ENCODE measurements around the gene KHDC3L.

The KHDC3L gene

GRCh38 chr6:73367761-73368355 lies 5.4 kb downstream of the KHDC3L start:
- in situ Hi-C loops (cut with MboI; ENCODE audit: low pct_unique_long_range_greater_than_20kb, low sequenced_read_pairs, unreplicated experiment), result no loop called here
- DNase-seq (ENCODE audit: low spot score), result no peak
- TF ChIP-seq CTCF (IDR thresholded peaks at IDR 0.05; ENCODE audit: extremely low read depth, insufficient read depth, missing control alignments), result no peak

DNA sequence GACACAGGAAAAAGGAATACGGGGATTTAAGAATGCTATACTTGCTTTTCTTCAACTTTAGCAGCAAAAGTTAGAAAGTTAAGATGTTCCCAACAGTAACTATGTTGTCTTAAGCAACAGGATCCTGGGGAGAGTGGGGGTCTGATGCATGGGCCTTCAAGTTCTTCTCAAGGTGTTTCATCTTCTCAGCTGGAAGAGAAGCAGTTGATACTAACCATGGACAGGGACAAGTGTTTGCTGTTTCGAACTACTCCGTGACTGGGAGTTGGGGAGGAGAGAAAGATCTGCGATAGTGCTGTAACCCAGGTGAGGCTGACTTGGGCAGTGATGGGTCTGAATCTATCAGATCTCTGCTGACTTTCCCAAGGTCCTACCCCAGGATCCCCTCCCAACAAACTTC lies 6.2 kb downstream of the KHDC3L start:
- no peak for DNase-seq (ENCODE audit: low spot score)
- TF ChIP-seq CTCF (IDR thresholded peaks at IDR 0.05; ENCODE audit: extremely low read depth, insufficient read depth, missing control alignments), result no peak
- in situ Hi-C loops (cut with MboI; ENCODE audit: low pct_unique_long_range_greater_than_20kb, low sequenced_read_pairs, unreplicated experiment), result no loop called here

- no peak for TF ChIP-seq CTCF (IDR thresholded peaks at IDR 0.05; ENCODE audit: extremely low read depth, insufficient read depth, missing control alignments)
- DNase-seq (ENCODE audit: low spot score), result no peak
- in situ Hi-C loops (cut with MboI; ENCODE audit: low pct_unique_long_range_greater_than_20kb, low sequenced_read_pairs, unreplicated experiment), result no loop called here
These were observed 6.7 kb downstream of the KHDC3L start for GRCh38 chr6:73369157-73369556.

GRCh38 chr6:73369563-73369962 lies 7.1 kb downstream of the KHDC3L start, which contains the start of gene OOEP:
OOEP (minus strand) TSS chr6:73369897; CDS start chr6:73369792, 105 bp downstream.
- no peak for TF ChIP-seq CTCF (IDR thresholded peaks at IDR 0.05; ENCODE audit: extremely low read depth, insufficient read depth, missing control alignments)
- in situ Hi-C loops (cut with MboI; ENCODE audit: low pct_unique_long_range_greater_than_20kb, low sequenced_read_pairs, unreplicated experiment), result no loop called here
- no peak for DNase-seq (ENCODE audit: low spot score)

GRCh38 chr6:73371984-73372383 lies 9.5 kb downstream of the KHDC3L start:
- in situ Hi-C loops (cut with MboI; ENCODE audit: low pct_unique_long_range_greater_than_20kb, low sequenced_read_pairs, unreplicated experiment), result no loop called here
- no peak for DNase-seq (ENCODE audit: low spot score)
- TF ChIP-seq CTCF (IDR thresholded peaks at IDR 0.05; ENCODE audit: extremely low read depth, insufficient read depth, missing control alignments), result no peak

DNA sequence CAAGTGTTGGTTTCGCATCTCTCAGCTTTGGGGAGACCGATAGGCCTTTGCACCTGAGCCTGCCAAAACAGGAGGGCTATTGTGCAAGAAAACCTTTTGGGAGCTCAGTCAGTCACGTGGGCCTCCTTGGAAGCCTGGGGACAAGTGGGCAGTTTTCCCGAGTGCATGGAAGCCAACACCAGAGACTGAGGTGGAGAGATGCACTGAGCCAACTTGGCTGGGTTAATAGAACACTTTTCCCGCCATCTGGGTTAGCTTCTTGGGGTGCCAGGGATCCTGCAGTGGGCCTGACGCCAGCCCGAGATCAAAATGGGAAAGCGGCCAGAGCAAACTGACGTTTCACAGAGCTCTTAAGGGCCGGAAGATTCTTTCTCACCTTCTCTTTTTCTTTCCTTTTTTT lies 10.1 kb downstream of the KHDC3L start:
- DNase-seq (ENCODE audit: low spot score), result no peak
- in situ Hi-C loops (cut with MboI; ENCODE audit: low pct_unique_long_range_greater_than_20kb, low sequenced_read_pairs, unreplicated experiment), result no loop called here
- no peak for TF ChIP-seq CTCF (IDR thresholded peaks at IDR 0.05; ENCODE audit: extremely low read depth, insufficient read depth, missing control alignments)

All from GM13977 (cell line).